ENCODE results near the gene DDX41. TPM values are rescaled to one million over a fixed set of nuclear protein-coding genes. Genes with fewer than 3 reads are reported as not detected.

DDX41 gene
- total RNA-seq, 1 donor from 2014 or later: 60.7 TPM

DNA sequence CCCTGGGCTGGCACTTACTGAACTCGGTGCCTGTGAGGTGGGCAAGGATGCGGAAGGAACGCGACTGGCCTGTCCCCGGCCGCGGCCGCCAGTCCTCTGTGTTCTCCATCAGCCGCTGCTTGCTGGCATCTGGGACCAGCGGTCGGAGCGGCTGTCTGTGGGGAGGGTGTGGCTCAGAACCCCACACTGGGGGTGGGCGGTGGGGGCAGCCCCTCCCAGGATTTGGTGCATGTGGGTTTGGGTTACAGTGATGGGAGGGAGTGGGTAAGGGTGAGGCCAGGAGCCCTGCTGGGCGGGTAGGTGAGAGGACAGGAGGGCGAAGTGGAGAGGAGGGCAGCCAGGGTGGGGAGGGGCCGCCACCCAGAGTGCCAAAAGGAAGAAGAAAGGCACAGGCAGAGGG lies 25.8 kb downstream of the DDX41 start:
- peaks cover 6% of the 10 kb centered on the region for H3K27me3 Mint-ChIP-seq (ENCODE audit: insufficient read depth, low read depth)
- TF ChIP-seq, protein P1, sequence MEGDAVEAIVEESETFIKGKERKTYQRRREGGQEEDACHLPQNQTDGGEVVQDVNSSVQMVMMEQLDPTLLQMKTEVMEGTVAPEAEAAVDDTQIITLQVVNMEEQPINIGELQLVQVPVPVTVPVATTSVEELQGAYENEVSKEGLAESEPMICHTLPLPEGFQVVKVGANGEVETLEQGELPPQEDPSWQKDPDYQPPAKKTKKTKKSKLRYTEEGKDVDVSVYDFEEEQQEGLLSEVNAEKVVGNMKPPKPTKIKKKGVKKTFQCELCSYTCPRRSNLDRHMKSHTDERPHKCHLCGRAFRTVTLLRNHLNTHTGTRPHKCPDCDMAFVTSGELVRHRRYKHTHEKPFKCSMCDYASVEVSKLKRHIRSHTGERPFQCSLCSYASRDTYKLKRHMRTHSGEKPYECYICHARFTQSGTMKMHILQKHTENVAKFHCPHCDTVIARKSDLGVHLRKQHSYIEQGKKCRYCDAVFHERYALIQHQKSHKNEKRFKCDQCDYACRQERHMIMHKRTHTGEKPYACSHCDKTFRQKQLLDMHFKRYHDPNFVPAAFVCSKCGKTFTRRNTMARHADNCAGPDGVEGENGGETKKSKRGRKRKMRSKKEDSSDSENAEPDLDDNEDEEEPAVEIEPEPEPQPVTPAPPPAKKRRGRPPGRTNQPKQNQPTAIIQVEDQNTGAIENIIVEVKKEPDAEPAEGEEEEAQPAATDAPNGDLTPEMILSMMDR (IDR thresholded peaks at IDR 0.05): no peak
- TF ChIP-seq EZH2phosphoT487 (IDR thresholded peaks at IDR 0.05) (no peak), EZH2 (IDR thresholded peaks at IDR 0.05) (no peak)
- no peak overlapping the region for H3K27ac Mint-ChIP-seq
- Histone ChIP-seq H3F3A (ENCODE audit: low read depth) (peaks cover 36% of the 10 kb centered on the region), H3K9me3 (ENCODE audit: low read depth) (no peaks in the 10 kb centered on the region), H3K4me3 (no peak overlapping the region), H3K4me2 (peak overlapping the region; percentile 7), H3K4me1 (peaks cover 21% of the 10 kb centered on the region), H3K27ac (no peak overlapping the region), H2AFZ (replicated peaks) (no peak overlapping the region), H3K27me3 (no peaks in the 10 kb centered on the region), H3K36me3 (peaks cover 5% of the 10 kb centered on the region), H4K20me1 (ENCODE audit: low read depth) (peaks cover 78% of the 10 kb centered on the region), H3K9ac (no peak overlapping the region), H3K79me2 (ENCODE audit: low read depth) (peaks cover 26% of the 10 kb centered on the region)
- H3K4me1 Mint-ChIP-seq: peaks cover 37% of the 10 kb centered on the region
- no peak for DNase-seq (ENCODE audit: low spot score)
- H3K4me3 Mint-ChIP-seq: peak overlapping the region; percentile 23
- no peaks in the 10 kb centered on the region for H3K9me3 Mint-ChIP-seq
- H3K36me3 Mint-ChIP-seq: peaks cover 22% of the 10 kb centered on the region

- no peak overlapping the region for H3K27ac ChIP-seq
- no peak overlapping the region for H3K4me3 ChIP-seq
- peaks cover 23% of the 10 kb centered on the region for H3K79me2 ChIP-seq (ENCODE audit: low read depth)
- no peak overlapping the region for H3K27ac Mint-ChIP-seq
- H3K4me3 Mint-ChIP-seq: peak overlapping the region; percentile 48
- H3K36me3 Mint-ChIP-seq: peaks cover 24% of the 10 kb centered on the region
- TF ChIP-seq, protein P1 (IDR thresholded peaks at IDR 0.05): no peak
- TF ChIP-seq EZH2phosphoT487 (IDR thresholded peaks at IDR 0.05): no peak
- TF ChIP-seq EZH2 (IDR thresholded peaks at IDR 0.05): no peak
- H2AFZ ChIP-seq (replicated peaks): no peak overlapping the region
- H3K27me3 ChIP-seq: no peaks in the 10 kb centered on the region
- no peak for DNase-seq (ENCODE audit: low spot score)
- H3K9me3 Mint-ChIP-seq: no peaks in the 10 kb centered on the region
- H3K4me1 Mint-ChIP-seq: peaks cover 35% of the 10 kb centered on the region
- peaks cover 5% of the 10 kb centered on the region for H3K36me3 ChIP-seq
- no peaks in the 10 kb centered on the region for H3K9me3 ChIP-seq (ENCODE audit: low read depth)
- H3F3A ChIP-seq (ENCODE audit: low read depth): peaks cover 31% of the 10 kb centered on the region
- peaks cover 78% of the 10 kb centered on the region for H4K20me1 ChIP-seq (ENCODE audit: low read depth)
- peaks cover 16% of the 10 kb centered on the region for H3K4me1 ChIP-seq
- H3K4me2 ChIP-seq: no peak overlapping the region
- H3K27me3 Mint-ChIP-seq (ENCODE audit: insufficient read depth, low read depth): peaks cover 4% of the 10 kb centered on the region
- no peak overlapping the region for H3K9ac ChIP-seq
Measured at GRCh38 chr5:177490311-177490991, 26.3 kb downstream of the DDX41 start.

DNA sequence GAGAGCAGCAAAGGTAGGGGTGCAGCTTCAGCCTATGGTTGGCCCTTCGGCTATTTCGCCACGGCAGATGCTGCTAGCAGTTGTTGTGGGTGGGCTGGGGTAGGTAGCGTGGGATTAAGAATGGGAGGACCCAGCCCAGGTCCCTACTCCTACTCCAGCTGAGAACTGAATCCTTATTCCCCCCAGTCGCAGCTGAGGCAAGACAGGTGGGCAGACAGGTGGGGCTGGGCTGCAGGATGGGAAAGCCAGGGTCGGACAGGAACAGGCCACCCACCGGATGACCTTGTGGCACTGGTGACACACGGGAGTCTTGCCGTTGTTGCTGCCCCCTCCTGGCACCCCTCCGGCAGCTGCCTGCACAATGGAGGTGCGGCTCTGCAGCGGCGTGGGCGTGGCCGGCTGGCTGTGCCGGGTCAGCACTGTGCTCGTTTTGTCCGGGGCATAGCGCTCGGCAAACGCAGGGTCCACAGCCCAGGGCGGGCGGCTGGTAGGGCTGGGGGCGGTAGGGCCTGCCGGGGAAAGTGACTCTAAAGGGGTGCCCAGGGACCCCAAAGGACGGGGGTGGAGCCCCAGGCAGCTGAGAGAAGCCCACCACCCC lies 27.5 kb downstream of the DDX41 start:
- Histone ChIP-seq H4K20me1 (ENCODE audit: low read depth) (peaks cover 67% of the 10 kb centered on the region), H3K27ac (no peak overlapping the region), H2AFZ (replicated peaks) (no peak overlapping the region), H3K9ac (no peak overlapping the region), H3K4me1 (peaks cover 4% of the 10 kb centered on the region), H3K79me2 (ENCODE audit: low read depth) (peaks cover 11% of the 10 kb centered on the region), H3K36me3 (peaks cover 5% of the 10 kb centered on the region), H3K4me2 (no peak overlapping the region), H3K4me3 (no peak overlapping the region), H3K9me3 (ENCODE audit: low read depth) (no peaks in the 10 kb centered on the region), H3K27me3 (no peaks in the 10 kb centered on the region), H3F3A (ENCODE audit: low read depth) (peaks cover 27% of the 10 kb centered on the region)
- peaks cover 33% of the 10 kb centered on the region for H3K36me3 Mint-ChIP-seq
- peaks cover 36% of the 10 kb centered on the region for H3K4me1 Mint-ChIP-seq
- H3K27me3 Mint-ChIP-seq (ENCODE audit: insufficient read depth, low read depth): peaks cover 4% of the 10 kb centered on the region
- H3K4me3 Mint-ChIP-seq: no peak overlapping the region
- H3K9me3 Mint-ChIP-seq: no peaks in the 10 kb centered on the region
- TF ChIP-seq EZH2phosphoT487 (IDR thresholded peaks at IDR 0.05) (no peak), EZH2 (IDR thresholded peaks at IDR 0.05) (no peak)
- TF ChIP-seq, protein P1 (IDR thresholded peaks at IDR 0.05): peak; percentile 19
- H3K27ac Mint-ChIP-seq: no peak overlapping the region
- peak; percentile 40 for DNase-seq (ENCODE audit: low spot score)

Data from neural progenitor cell (in vitro differentiated cells).